ENCODE measurements around the gene RNF13.
"Not testable (repeated sequence)": the region's sequence is repeated elsewhere in the genome, so short reads cannot be mapped to it uniquely, and the experiment has no call there.

Gene RNF13

GRCh38 chr3:149877668-149878067 is 64.7 kb downstream of the RNF13 start:
- no peaks in the 10 kb centered on the region for H3K9me3 ChIP-seq (ENCODE audit: insufficient read depth, low read depth, low read length)
- no peaks in the 10 kb centered on the region for H3K27me3 ChIP-seq (ENCODE audit: insufficient read depth, low read length)
- H3K4me1 ChIP-seq (ENCODE audit: insufficient read depth, low read length), result no peaks in the 10 kb centered on the region
- no peak overlapping the region for H3K27ac ChIP-seq (ENCODE audit: low read depth, low read length)
- H3K9ac ChIP-seq (ENCODE audit: low read depth, low read length), result no peak overlapping the region
- 100% methylated on average over 1 of the region's 1 CpG for WGBS
- H3K4me3 ChIP-seq (ENCODE audit: low read length), result no peak overlapping the region
- H3K36me3 ChIP-seq (ENCODE audit: insufficient read depth, low read length), result 0 out of 2 replicates have a peak, but pooled peaks cover 8% of the 10 kb centered on the region

- Histone ChIP-seq H3K9ac (ENCODE audit: low read depth, low read length) (no peak overlapping the region), H3K4me3 (ENCODE audit: low read length) (no peak overlapping the region), H3K9me3 (ENCODE audit: insufficient read depth, low read depth, low read length) (no peaks in the 10 kb centered on the region), H3K4me1 (ENCODE audit: insufficient read depth, low read length) (no peaks in the 10 kb centered on the region), H3K36me3 (ENCODE audit: insufficient read depth, low read length) (no peaks in the 10 kb centered on the region), H3K27ac (ENCODE audit: low read depth, low read length) (no peak overlapping the region), H3K27me3 (ENCODE audit: insufficient read depth, low read length) (no peaks in the 10 kb centered on the region)
- WGBS, result 8% methylated on average over 2 of the region's 2 CpGs
Observed at GRCh38 chr3:149879872-149880271, 66.9 kb downstream of the RNF13 start.

GRCh38 chr3:149881879-149882278 is 68.9 kb downstream of the RNF13 start:
- Histone ChIP-seq H3K9me3 (ENCODE audit: insufficient read depth, low read depth, low read length) (no peaks in the 10 kb centered on the region), H3K4me1 (ENCODE audit: insufficient read depth, low read length) (no peaks in the 10 kb centered on the region)
- 64% methylated on average over 3 of the region's 4 CpGs for WGBS

GRCh38 chr3:149883134-149883533 is 70.1 kb downstream of the RNF13 start:
- Histone ChIP-seq H3K4me3 (ENCODE audit: low read length) (no peak overlapping the region), H3K9me3 (ENCODE audit: insufficient read depth, low read depth, low read length) (no peaks in the 10 kb centered on the region), H3K36me3 (ENCODE audit: insufficient read depth, low read length) (no peaks in the 10 kb centered on the region), H3K4me1 (ENCODE audit: insufficient read depth, low read length) (no peaks in the 10 kb centered on the region), H3K27ac (ENCODE audit: low read depth, low read length) (no peak overlapping the region), H3K27me3 (ENCODE audit: insufficient read depth, low read length) (no peaks in the 10 kb centered on the region), H3K9ac (ENCODE audit: low read depth, low read length) (no peak overlapping the region)
- no CpG with 5 or more reads among the region's 1 CpG for WGBS

More at GRCh38 chr3:149881879-149882278, 68.9 kb downstream of the RNF13 start:
- Histone ChIP-seq H3K27me3 (ENCODE audit: insufficient read depth, low read length) (no peaks in the 10 kb centered on the region), H3K9ac (ENCODE audit: low read depth, low read length) (no peak overlapping the region), H3K27ac (ENCODE audit: low read depth, low read length) (no peak overlapping the region), H3K4me3 (ENCODE audit: low read length) (no peak overlapping the region), H3K36me3 (ENCODE audit: insufficient read depth, low read length) (no peaks in the 10 kb centered on the region)

GRCh38 chr3:149883860-149884259 is 70.8 kb downstream of the RNF13 start:
- H3K4me3 ChIP-seq (ENCODE audit: low read length); H3K4me1 ChIP-seq (ENCODE audit: insufficient read depth, low read length); H3K36me3 ChIP-seq (ENCODE audit: insufficient read depth, low read length); H3K9me3 ChIP-seq (ENCODE audit: insufficient read depth, low read depth, low read length); H3K27me3 ChIP-seq (ENCODE audit: insufficient read depth, low read length); H3K9ac ChIP-seq (ENCODE audit: low read depth, low read length); H3K27ac ChIP-seq (ENCODE audit: low read depth, low read length): not testable (repeated sequence)
- 90% methylated on average over 5 of the region's 5 CpGs for WGBS

- not testable (repeated sequence) for H3K4me1 ChIP-seq (ENCODE audit: insufficient read depth, low read length); H3K27me3 ChIP-seq (ENCODE audit: insufficient read depth, low read length); H3K4me3 ChIP-seq (ENCODE audit: low read length); H3K36me3 ChIP-seq (ENCODE audit: insufficient read depth, low read length); H3K27ac ChIP-seq (ENCODE audit: low read depth, low read length); H3K9ac ChIP-seq (ENCODE audit: low read depth, low read length); H3K9me3 ChIP-seq (ENCODE audit: insufficient read depth, low read depth, low read length)
Observed at GRCh38 chr3:149884848-149885247, 71.8 kb downstream of the RNF13 start.

GRCh38 chr3:149886957-149887356 is 73.9 kb downstream of the RNF13 start:
- 79% methylated on average over 9 of the region's 9 CpGs for WGBS
- Histone ChIP-seq H3K4me3 (ENCODE audit: low read length) (no peak overlapping the region), H3K36me3 (ENCODE audit: insufficient read depth, low read length) (no peaks in the 10 kb centered on the region), H3K27ac (ENCODE audit: low read depth, low read length) (no peak overlapping the region), H3K27me3 (ENCODE audit: insufficient read depth, low read length) (no peaks in the 10 kb centered on the region), H3K4me1 (ENCODE audit: insufficient read depth, low read length) (no peaks in the 10 kb centered on the region), H3K9me3 (ENCODE audit: insufficient read depth, low read depth, low read length) (no peaks in the 10 kb centered on the region), H3K9ac (ENCODE audit: low read depth, low read length) (no peak overlapping the region)

- Histone ChIP-seq H3K36me3 (ENCODE audit: insufficient read depth, low read length) (peaks cover 2% of the 10 kb centered on the region; the same call in 1 of the 2 replicates), H3K27me3 (ENCODE audit: insufficient read depth, low read length) (no peaks in the 10 kb centered on the region), H3K9me3 (ENCODE audit: insufficient read depth, low read depth, low read length) (no peaks in the 10 kb centered on the region), H3K27ac (ENCODE audit: low read depth, low read length) (no peak overlapping the region), H3K9ac (ENCODE audit: low read depth, low read length) (no peak overlapping the region), H3K4me3 (ENCODE audit: low read length) (no peak overlapping the region), H3K4me1 (ENCODE audit: insufficient read depth, low read length) (no peaks in the 10 kb centered on the region)
Observed at GRCh38 chr3:149891621-149892020, 78.6 kb downstream of the RNF13 start.

- no peaks in the 10 kb centered on the region for H3K9me3 ChIP-seq (ENCODE audit: insufficient read depth, low read depth, low read length)
- 93% methylated on average over 10 of the region's 10 CpGs for WGBS
- H3K4me1 ChIP-seq (ENCODE audit: insufficient read depth, low read length), result no peaks in the 10 kb centered on the region
- no peaks in the 10 kb centered on the region for H3K27me3 ChIP-seq (ENCODE audit: insufficient read depth, low read length)
- no peak overlapping the region for H3K27ac ChIP-seq (ENCODE audit: low read depth, low read length)
- H3K4me3 ChIP-seq (ENCODE audit: low read length), result no peak overlapping the region
- no peak overlapping the region for H3K9ac ChIP-seq (ENCODE audit: low read depth, low read length)
- H3K36me3 ChIP-seq (ENCODE audit: insufficient read depth, low read length), result peaks cover 2% of the 10 kb centered on the region; the same call in 1 of the 2 replicates
Observed at GRCh38 chr3:149892371-149892770, 79.4 kb downstream of the RNF13 start.

GRCh38 chr3:149894205-149894604 is 81.2 kb downstream of the RNF13 start:
- Histone ChIP-seq H3K27ac (ENCODE audit: low read depth, low read length) (no peak overlapping the region), H3K9me3 (ENCODE audit: insufficient read depth, low read depth, low read length) (no peaks in the 10 kb centered on the region), H3K36me3 (ENCODE audit: insufficient read depth, low read length) (peaks cover 2% of the 10 kb centered on the region; the same call in 1 of the 2 replicates)

GRCh38 chr3:149895339-149895738 is 82.3 kb downstream of the RNF13 start:
- Histone ChIP-seq H3K9ac (ENCODE audit: low read depth, low read length) (no peak overlapping the region), H3K4me1 (ENCODE audit: insufficient read depth, low read length) (no peaks in the 10 kb centered on the region), H3K27ac (ENCODE audit: low read depth, low read length) (no peak overlapping the region), H3K9me3 (ENCODE audit: insufficient read depth, low read depth, low read length) (no peaks in the 10 kb centered on the region), H3K4me3 (ENCODE audit: low read length) (no peak overlapping the region), H3K27me3 (ENCODE audit: insufficient read depth, low read length) (no peaks in the 10 kb centered on the region), H3K36me3 (ENCODE audit: insufficient read depth, low read length) (peaks cover 2% of the 10 kb centered on the region; the same call in 1 of the 2 replicates)
- WGBS, result 68% methylated on average over 1 of the region's 1 CpG

More at GRCh38 chr3:149894205-149894604, 81.2 kb downstream of the RNF13 start:
- Histone ChIP-seq H3K4me3 (ENCODE audit: low read length) (no peak overlapping the region), H3K27me3 (ENCODE audit: insufficient read depth, low read length) (no peaks in the 10 kb centered on the region), H3K4me1 (ENCODE audit: insufficient read depth, low read length) (no peaks in the 10 kb centered on the region), H3K9ac (ENCODE audit: low read depth, low read length) (no peak overlapping the region)

- peaks cover 2% of the 10 kb centered on the region; the same call in 1 of the 2 replicates for H3K36me3 ChIP-seq (ENCODE audit: insufficient read depth, low read length)
- H3K27me3 ChIP-seq (ENCODE audit: insufficient read depth, low read length), result no peaks in the 10 kb centered on the region
- H3K9me3 ChIP-seq (ENCODE audit: insufficient read depth, low read depth, low read length), result no peaks in the 10 kb centered on the region
- no peak overlapping the region for H3K9ac ChIP-seq (ENCODE audit: low read depth, low read length)
- H3K4me3 ChIP-seq (ENCODE audit: low read length), result no peak overlapping the region
- H3K27ac ChIP-seq (ENCODE audit: low read depth, low read length), result no peak overlapping the region
- peaks cover under 1% of the 10 kb centered on the region; the same call in 1 of the 2 replicates for H3K4me1 ChIP-seq (ENCODE audit: insufficient read depth, low read length)
- 89% methylated on average over 1 of the region's 2 CpGs for WGBS
Observed at GRCh38 chr3:149895769-149896168, 82.8 kb downstream of the RNF13 start.

All from HUES64 (cell line).